Panc1 (cell line): Measurements from ENCODE around the gene EGFR. TPM values are rescaled to one million over a fixed set of nuclear protein-coding genes. Genes with fewer than 3 reads are reported as not detected.

Source experiments
- ATAC-seq: fragments of 200-7000 bp; cut with Tn5 transposase; 2 replicates; pipeline ENCODE4 v1.9.1; 2020; ENCODE audit warnings: mild to moderate bottlenecking, moderate library complexity
- BruUV-seq: library from RNA; stranded (reverse); fragments of 400-500 nt; replicated peaks from 2 replicates; lab custom pipeline; 2021; lab: Mats Ljungman, UMichigan
- CTCF ChIA-PET: fragments of 300-600 bp; sonication (Branson Sonifier 250); formaldehyde crosslinking; loops from one replicate; lab custom pipeline; 2022; ENCODE audit warnings: antibody characterized with exemption; lab: Charles Lee
- POLR2A ChIA-PET: fragments of 300-600 bp; sonication (Branson Sonifier 250); formaldehyde crosslinking; loops from one replicate; lab custom pipeline; 2022; ENCODE audit warnings: antibody characterized with exemption; lab: Charles Lee
- DNase-seq: peaks from one replicate; pipeline ENCODE4 v3.0.0-alpha.2; 2010; ENCODE audit warnings: low read depth, low spot score
- H3K27ac ChIP-seq: 2 replicates; pipeline ENCODE4 v1.5.1; 2011; ENCODE audit warnings: mild to moderate bottlenecking, low read length, inconsistent platforms
- H3K27me3 ChIP-seq: fragments of 200-500 bp; sonication (Bioruptor generic); 2 replicates; pipeline ENCODE4 v1.6.0; 2014; ENCODE audit warnings: low read length, inconsistent platforms; ENCODE audit not compliant: control insufficient read depth, insufficient read depth
- H3K36me3 ChIP-seq: fragments of 200-500 bp; sonication (Bioruptor generic); 2 replicates; pipeline ENCODE4 v1.5.1; 2014; ENCODE audit warnings: inconsistent platforms, mild to moderate bottlenecking, low read length, moderate library complexity; ENCODE audit not compliant: control insufficient read depth, insufficient read depth
- H3K4me1 ChIP-seq: 2 replicates; pipeline ENCODE4 v1.5.1; 2011; ENCODE audit warnings: inconsistent platforms, mild to moderate bottlenecking, low read length, moderate library complexity; ENCODE audit not compliant: control insufficient read depth, insufficient read depth
- H3K4me3 ChIP-seq, 2 experiments: 2 replicates each; pipeline ENCODE4 v1.5.1; 2011 to 2012; ENCODE audit warnings: low read depth in 2 of 2, low read length in 2 of 2, mild to moderate bottlenecking in 2 of 2, inconsistent platforms in 1 of 2, moderate library complexity in 1 of 2
- H3K9me3 ChIP-seq: fragments of 200-500 bp; sonication (Bioruptor generic); 2 replicates; pipeline ENCODE4 v1.5.1; 2014; ENCODE audit warnings: low read depth, mild to moderate bottlenecking, inconsistent platforms, low read length, moderate library complexity; ENCODE audit not compliant: control insufficient read depth, insufficient read depth
- CTCF ChIP-seq: fragments of 450-650 bp; IDR thresholded peaks from 2 replicates; pipeline ENCODE4 v1.5.1; 2017; ENCODE audit warnings: mild to moderate bottlenecking
- POLR2AphosphoS5 ChIP-seq: IDR thresholded peaks from 2 replicates; pipeline ENCODE4 v1.6.1; 2012; ENCODE audit warnings: mild to moderate bottlenecking, low read depth, low read length, moderate library complexity
- REST ChIP-seq, 2 experiments: IDR thresholded peaks; 2 replicates each; pipeline ENCODE4 v1.6.1; 2011 to 2012; ENCODE audit warnings: low read depth in 2 of 2, control low read depth in 1 of 2, low read length in 1 of 2, mild to moderate bottlenecking in 1 of 2, moderate library complexity in 1 of 2; ENCODE audit not compliant: insufficient read depth in 1 of 2
- SIN3A ChIP-seq: IDR thresholded peaks from 2 replicates; pipeline ENCODE4 v1.6.1; 2012; ENCODE audit warnings: low read depth, mild to moderate bottlenecking, low read length, moderate library complexity, borderline replicate concordance; ENCODE audit not compliant: insufficient read depth
- TCF7L2 ChIP-seq: IDR thresholded peaks from 2 replicates; pipeline ENCODE4 v1.6.1; 2011; ENCODE audit warnings: mild to moderate bottlenecking, low read depth, low read length, inconsistent platforms
- in situ Hi-C: cut with HindIII; loops from 2 replicates; pipeline ENCODE4 v1.10.0; 2016; ENCODE audit warnings: low sequenced_read_pairs, low pct_unique_long_range_greater_than_20kb
- intact Hi-C: fragments of 100-400 bp; cut with micrococcal nuclease; formaldehyde crosslinking; loops from one replicate; pipeline ENCODE4 v1.10.0; 2022; ENCODE audit not compliant: unreplicated experiment
- total RNA-seq: library from RNA; stranded (reverse); gene quantifications from one replicate; pipeline ENCODE4 v1.2.1, GENCODE V29; 2021; ENCODE audit not compliant: unreplicated experiment

The EGFR gene
- total RNA-seq, 1 experiment from 2014 or later, result 156 TPM

GRCh38 chr7:55148571-55148970 lies 129.8 kb downstream of the EGFR start:
- intact Hi-C loops, result no loop called here

DNA sequence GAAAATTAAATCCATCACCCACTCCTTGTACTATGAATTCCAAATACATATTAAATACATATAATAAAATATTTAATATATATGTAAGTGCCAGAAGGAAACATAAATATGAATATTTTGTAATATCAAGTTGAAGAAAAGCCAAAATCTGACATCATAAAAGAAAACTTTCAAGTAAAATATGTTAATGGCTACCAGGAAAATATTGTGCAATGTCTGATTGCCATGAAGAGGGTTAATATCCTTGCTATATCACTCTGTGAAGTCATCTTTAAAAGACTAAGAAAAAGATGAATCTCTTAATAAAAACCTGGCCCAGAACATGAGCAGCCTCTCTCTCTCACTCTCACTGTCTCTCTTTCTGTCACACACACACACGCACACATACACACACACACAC lies 130.2 kb downstream of the EGFR start:
- in situ Hi-C loops (no loop called here), intact Hi-C loops (no loop called here)
- ChIA-PET POLR2A (no interaction called here), CTCF (no interaction called here)
- Histone ChIP-seq H3K4me1 (no peaks in the 10 kb centered on the region), H3K9me3 (no peaks in the 10 kb centered on the region), H3K27ac (no peak overlapping the region), H3K27me3 (no peaks in the 10 kb centered on the region), H3K36me3 (peaks cover 10% of the 10 kb centered on the region), H3K4me3 (no peak overlapping the region)
- TF ChIP-seq POLR2AphosphoS5 (no peak), SIN3A (no peak), CTCF (no peak), REST (IDR thresholded peaks at IDR 0.05; ENCODE audit: insufficient read depth in 1 of 2, low read depth in 2 of 2, low read length in 1 of 2) (no peak), TCF7L2 (no peak)
- no TSS peak for BruUV-seq
- no peak for ATAC-seq
- no peak for DNase-seq

More at GRCh38 chr7:55148571-55148970, 129.8 kb downstream of the EGFR start:
- Histone ChIP-seq H3K4me3 (no peak overlapping the region), H3K27me3 (no peaks in the 10 kb centered on the region), H3K27ac (no peak overlapping the region), H3K36me3 (peaks cover 7% of the 10 kb centered on the region), H3K4me1 (no peaks in the 10 kb centered on the region), H3K9me3 (no peaks in the 10 kb centered on the region)
- TF ChIP-seq TCF7L2 (no peak), CTCF (no peak), POLR2AphosphoS5 (no peak)
- ChIA-PET POLR2A (interaction anchor here (0.6 kb wide), 1 partner anchor 382 kb away, joined by 3 read pairs; no protein-coding TSS in a partner anchor), CTCF (no interaction called here)
- in situ Hi-C loops, result no loop called here
- no peak for DNase-seq
- BruUV-seq, result no TSS peak
- no peak for ATAC-seq
